H1 (cell line): Measurements from ENCODE around the gene PTPN5. TPM values are rescaled to one million over a fixed set of nuclear protein-coding genes. Genes with fewer than 3 reads are reported as not detected.

Source experiments
- CTCF ChIA-PET: fragments of 300-600 bp; sonication (Branson Sonifier 250); formaldehyde crosslinking; loops from one replicate; lab custom pipeline; 2021; ENCODE audit not compliant: partially characterized antibody; lab: Charles Lee
- POLR2A ChIA-PET: fragments of 300-600 bp; sonication (Branson Sonifier 250); formaldehyde crosslinking; loops from one replicate; lab custom pipeline; 2021; ENCODE audit warnings: inconsistent platforms; ENCODE audit not compliant: partially characterized antibody; lab: Charles Lee
- DNase-seq, 2 experiments: peaks; one replicate each; pipeline versions ENCODE4 v3.0.0 to v3.0.0-alpha.2; 2010 to 2022; ENCODE audit warnings: low spot score in 2 of 2, low read depth in 1 of 2, mixed read lengths in 1 of 2
- FAIRE-seq: peaks from 2 replicates; lab custom pipeline; 2011; peaks lifted over from hg19 to GRCh38; lab: Jason Lieb, UNC
- H2AFZ ChIP-seq: 2 replicates; pipeline ENCODE4 v1.8.1; 2012; ENCODE audit warnings: low read length, inconsistent platforms
- H2AK5ac ChIP-seq: 2 replicates; pipeline ENCODE4 v1.6.1; 2013; ENCODE audit warnings: low read depth, low read length
- H2BK120ac ChIP-seq: replicated peaks from 2 replicates; pipeline ENCODE3; 2013; ENCODE audit warnings: low read depth, low read length, inconsistent platforms
- H2BK12ac ChIP-seq: 2 replicates; pipeline ENCODE4 v1.6.1; 2013; ENCODE audit warnings: low read depth, low read length
- H2BK15ac ChIP-seq: 2 replicates; pipeline ENCODE4 v1.6.1; 2013; ENCODE audit warnings: low read length
- H2BK20ac ChIP-seq: 2 replicates; pipeline ENCODE4 v1.6.1; 2013; ENCODE audit warnings: low read length
- H2BK5ac ChIP-seq: 2 replicates; pipeline ENCODE4 v1.6.1; 2013; ENCODE audit warnings: low read depth, low read length
- H3K14ac ChIP-seq: 2 replicates; pipeline ENCODE4 v1.6.1; 2013; ENCODE audit warnings: inconsistent platforms; ENCODE audit not compliant: insufficient read length
- H3K18ac ChIP-seq: 2 replicates; pipeline ENCODE4 v1.6.1; 2013; ENCODE audit warnings: low read length; ENCODE audit errors: extremely low read depth
- H3K23ac ChIP-seq: 2 replicates; pipeline ENCODE4 v1.6.1; 2013; ENCODE audit warnings: inconsistent platforms; ENCODE audit not compliant: insufficient read length
- H3K23me2 ChIP-seq: 2 replicates; pipeline ENCODE4 v1.6.1; 2013; ENCODE audit warnings: low read depth, low read length
- H3K27ac ChIP-seq: 2 replicates; pipeline ENCODE4 v1.6.1; 2011; ENCODE audit warnings: low read depth, low read length, inconsistent platforms
- H3K27me3 ChIP-seq, 4 experiments: replicated peaks in 1 of 4; 1 replicate in 1 of 4; 2 replicates in 3 of 4; pipeline versions ENCODE4 v1.6.1 to v1.8.1; 2011 to 2013; ENCODE audit warnings: low read length in 3 of 4, mild to moderate bottlenecking in 3 of 4, inconsistent platforms in 2 of 4, mixed read lengths in 2 of 4, moderate library complexity in 1 of 4; ENCODE audit not compliant: control insufficient read depth in 3 of 4, insufficient read depth in 3 of 4; ENCODE audit errors: extremely low read depth in 1 of 4
- H3K36me3 ChIP-seq, 4 experiments: 2 replicates each; pipeline versions ENCODE4 v1.6.1 to v1.8.1; 2011 to 2013; ENCODE audit warnings: mild to moderate bottlenecking in 4 of 4, low read length in 3 of 4, moderate library complexity in 2 of 4, control low read depth in 1 of 4, inconsistent platforms in 1 of 4; ENCODE audit not compliant: insufficient read depth in 4 of 4, control insufficient read depth in 2 of 4
- H3K4ac ChIP-seq: replicated peaks from 2 replicates; pipeline ENCODE3; 2013; ENCODE audit warnings: low read length, low read depth, mixed read lengths, inconsistent platforms; ENCODE audit not compliant: insufficient read length
- H3K4me1 ChIP-seq, 4 experiments: replicated peaks in 1 of 4; 1 replicate in 1 of 4; 2 replicates in 3 of 4; pipeline versions ENCODE4 v1.6.1 to v1.8.1; 2011 to 2013; ENCODE audit warnings: low read length in 3 of 4, inconsistent platforms in 2 of 4, mixed read lengths in 1 of 4; ENCODE audit not compliant: insufficient read depth in 4 of 4, control insufficient read depth in 3 of 4
- H3K4me2 ChIP-seq, 2 experiments: 2 replicates each; pipeline versions ENCODE4 v1.6.1 to v1.8.1; 2011 to 2013; ENCODE audit warnings: low read depth in 2 of 2, low read length in 2 of 2, control low read depth in 1 of 2, inconsistent platforms in 1 of 2, mild to moderate bottlenecking in 1 of 2; ENCODE audit not compliant: insufficient read depth in 1 of 2
- H3K4me3 ChIP-seq, 4 experiments: fragments of 200-600, 300-600 bp in 1 of 4; sonication (generic), shearing (Covaris generic), sonication (Bioruptor Twin) in 1 of 4; 2 replicates each; pipeline versions ENCODE4 v1.5.1 to v1.8.1; 2011 to 2016; ENCODE audit warnings: low read length in 4 of 4, low read depth in 3 of 4, control low read depth in 2 of 4, inconsistent platforms in 2 of 4, mild to moderate bottlenecking in 2 of 4, mixed read lengths in 1 of 4, moderate library complexity in 1 of 4; ENCODE audit not compliant: insufficient read depth in 2 of 4; ENCODE audit errors: extremely low read depth in 1 of 4
- H3K56ac ChIP-seq: replicated peaks from 2 replicates; pipeline ENCODE3; 2013; ENCODE audit warnings: low read depth, mild to moderate bottlenecking, mixed read lengths, low read length, inconsistent platforms; ENCODE audit not compliant: insufficient read length
- H3K79me1 ChIP-seq: 2 replicates; pipeline ENCODE4 v1.6.1; 2013; ENCODE audit warnings: low read depth, low read length, control low read depth
- H3K79me2 ChIP-seq, 2 experiments: 2 replicates each; pipeline versions ENCODE4 v1.6.1 to v1.8.1; 2012 to 2013; ENCODE audit warnings: low read length in 2 of 2, mild to moderate bottlenecking in 2 of 2, inconsistent platforms in 1 of 2; ENCODE audit not compliant: insufficient read depth in 2 of 2, control insufficient read depth in 1 of 2
- H3K9ac ChIP-seq, 4 experiments: replicated peaks in 1 of 4; 1 replicate in 1 of 4; 2 replicates in 3 of 4; pipeline versions ENCODE4 v1.6.1 to v1.8.1; 2011 to 2013; ENCODE audit warnings: low read depth in 3 of 4, low read length in 3 of 4, control low read depth in 2 of 4, mild to moderate bottlenecking in 2 of 4, moderate library complexity in 2 of 4, inconsistent platforms in 1 of 4; ENCODE audit errors: extremely low read depth in 1 of 4
- H3K9me3 ChIP-seq, 2 experiments: 2 replicates each; pipeline versions ENCODE4 v1.6.1 to v1.8.1; 2012 to 2013; ENCODE audit warnings: mild to moderate bottlenecking in 2 of 2, moderate library complexity in 2 of 2, control low read depth in 1 of 2, inconsistent platforms in 1 of 2, low read depth in 1 of 2, low read length in 1 of 2, mixed read lengths in 1 of 2; ENCODE audit not compliant: insufficient read depth in 2 of 2
- H4K20me1 ChIP-seq, 2 experiments: replicated peaks in 1 of 2; 2 replicates each; pipeline versions ENCODE3 to v1.8.1; 2011 to 2013; ENCODE audit warnings: inconsistent platforms in 2 of 2, low read length in 2 of 2, mild to moderate bottlenecking in 1 of 2; ENCODE audit not compliant: insufficient read depth in 2 of 2, control insufficient read depth in 1 of 2
- H4K5ac ChIP-seq: 2 replicates; pipeline ENCODE4 v1.6.1; 2013; ENCODE audit warnings: low read length, low read depth, mixed read lengths, inconsistent platforms; ENCODE audit not compliant: insufficient read length
- H4K8ac ChIP-seq: 2 replicates; pipeline ENCODE4 v1.8.0; 2013; ENCODE audit warnings: mild to moderate bottlenecking, moderate library complexity, low read length, inconsistent platforms; ENCODE audit not compliant: insufficient read depth; ENCODE audit errors: extremely low read depth
- H4K91ac ChIP-seq: replicated peaks from 2 replicates; pipeline ENCODE3; 2013; ENCODE audit warnings: low read length, mixed read lengths, inconsistent platforms; ENCODE audit not compliant: insufficient read length
- POLR2A ChIP-seq, 2 experiments: IDR thresholded peaks; 1 replicate in 1 of 2; 2 replicates in 1 of 2; pipeline ENCODE4 v1.6.1; 2011; ENCODE audit warnings: low read depth in 2 of 2, low read length in 2 of 2, mild to moderate bottlenecking in 2 of 2; ENCODE audit errors: control extremely low read depth in 1 of 2
- RNF2 ChIP-seq: fragments of 200-900, 300-1000 bp; sonication (generic); IDR thresholded peaks from 2 replicates; pipeline ENCODE4 v1.7.1; 2016; ENCODE audit warnings: borderline replicate concordance, low read depth, mild to moderate bottlenecking, antibody characterized with exemption, low read length; ENCODE audit not compliant: poor library complexity, severe bottlenecking; ENCODE audit errors: missing control alignments
- WGBS, 2 experiments: shearing (Covaris generic) in 1 of 2; methylation state at CpG; one replicate each; pipeline versions ENCODE4 v1.1.6 to v1.1.7; 2013 to 2015; ENCODE audit warnings: low lambda C conversion rate in 2 of 2, mixed read lengths in 2 of 2, inconsistent platforms in 1 of 2, low coverage in 1 of 2, missing lambda C conversion rate in 1 of 2; ENCODE audit not compliant: insufficient replicate concordance in 2 of 2, insufficient coverage in 1 of 2, insufficient read length in 1 of 2; ENCODE audit errors: extremely low coverage in 1 of 2, missing lambda C conversion rate in 1 of 2; 5-methylcytosine and 5-hydroxymethylcytosine counted together
- polyA plus RNA-seq, 7 experiments: library from polyadenylated mRNA; depleted of rRNA in 3 of 7; stranded (reverse) in 5 of 7; unstranded in 2 of 7; fragments of >200 nt in 5 of 7; fragments of 200-250 nt in 2 of 7; gene quantifications; 1 replicate in 5 of 7; 2 replicates in 1 of 7; 4 replicates in 1 of 7; pipeline versions ENCODE4 v1.2.1 to v1.2.3, GENCODE V29; 2011 to 2013; ENCODE audit warnings: missing spikeins in 2 of 7, mixed read lengths in 2 of 7
- total RNA-seq: library from RNA; stranded (reverse); fragmentation: NEBNext Ultra II Directional; extraction: Animal tissue kit (Norgen Biotek cat#: 25700); gene quantifications from 2 replicates; pipeline ENCODE4 v1.2.1, GENCODE V29; 2021

Gene PTPN5
- total and polyA plus RNA-seq, 2 of the 8 experiments (the other 6 are each of a cell fraction or from before 2014, with no cell fraction given) = 8.4 to 12.9 TPM

GRCh38 chr11:18743365-18743764 is 48.2 kb downstream of the PTPN5 start:
- POLR2A ChIA-PET = no interaction called here

More at GRCh38 chr11:18743365-18743764, 48.2 kb downstream of the PTPN5 start:
- Histone ChIP-seq H4K5ac (no peak overlapping the region), H3K9ac (no peak overlapping the region), H4K8ac (no peak overlapping the region), H2BK15ac (no peak overlapping the region), H3K56ac (no peak overlapping the region), H3K79me2 (no peaks in the 10 kb centered on the region), H3K79me1 (no peaks in the 10 kb centered on the region), H2BK12ac (no peak overlapping the region), H2AK5ac (no peak overlapping the region), H3K4ac (no peak overlapping the region), H2BK20ac (no peak overlapping the region), H2BK120ac (no peak overlapping the region), H3K27me3 (no peaks in the 10 kb centered on the region), H4K91ac (no peak overlapping the region), H3K4me2 (no peak overlapping the region), H3K14ac (no peak overlapping the region), H3K4me3 (no peak overlapping the region), H3K23ac (no peak overlapping the region), H3K36me3 (no peaks in the 10 kb centered on the region), H2AFZ (no peak overlapping the region), H3K27ac (no peak overlapping the region), H3K18ac (no peak overlapping the region), H3K9me3 (no peaks in the 10 kb centered on the region), H3K23me2 (no peaks in the 10 kb centered on the region), H3K4me1 (no peaks in the 10 kb centered on the region), H2BK5ac (no peak overlapping the region), H4K20me1 (no peaks in the 10 kb centered on the region)
- CTCF ChIA-PET = interaction anchor here (0.6 to 16.4 kb wide), 6 partner anchors 9 to 92 kb away, joined by 3 to 244 read pairs (median 10); partner anchors contain the start of gene IGSF22
- TF ChIP-seq RNF2 = no peak
- no peak for TF ChIP-seq POLR2A (IDR thresholded peaks at IDR 0.05; ENCODE audit: control extremely low read depth in 1 of 2, low read depth in 2 of 2, low read length in 2 of 2)
- DNase-seq (no peak), FAIRE-seq (no peak)
- WGBS, 2 experiments = 88% methylated on average over 10 of the region's 10 CpGs; no CpG with 5 or more reads in 1 of the 2 experiments
